WTC11 (cell line): ENCODE measurements around the gene SHISA6. TPM values are rescaled to one million over a fixed set of nuclear protein-coding genes. Genes with fewer than 3 reads are reported as not detected.

Experiments
- ATAC-seq: fragments of 200-7000 bp; cut with Tn5 transposase; 2 replicates; pipeline ENCODE4 v1.10.0; 2021; ENCODE audit warnings: mild to moderate bottlenecking, moderate library complexity
- CTCF ChIA-PET: fragments of 300-600 bp; sonication (Branson Sonifier 250); formaldehyde crosslinking; loops from one replicate; lab custom pipeline; 2021; ENCODE audit warnings: antibody characterized with exemption; lab: Charles Lee
- POLR2A ChIA-PET: fragments of 350-600 bp; sonication (Branson Sonifier 250); formaldehyde crosslinking; loops from one replicate; lab custom pipeline; 2021; ENCODE audit warnings: antibody characterized with exemption; lab: Charles Lee
- DNase-seq: peaks from one replicate; pipeline ENCODE4 v3.0.0; 2021; ENCODE audit warnings: low spot score
- H3K27ac Mint-ChIP-seq: 2 replicates; pipeline ENCODE4 v1.8.0; 2021; ENCODE audit warnings: mixed read lengths
- H3K27me3 Mint-ChIP-seq: 2 replicates; pipeline ENCODE4 v1.8.0; 2021; ENCODE audit warnings: low read depth, mild to moderate bottlenecking, moderate library complexity, mixed read lengths
- H3K36me3 Mint-ChIP-seq: 2 replicates; pipeline ENCODE4 v1.8.0; 2021; ENCODE audit warnings: mixed read lengths
- H3K4me1 Mint-ChIP-seq: 2 replicates; pipeline ENCODE4 v1.8.0; 2022; ENCODE audit warnings: mixed read lengths
- H3K4me3 Mint-ChIP-seq: 2 replicates; pipeline ENCODE4 v1.8.0; 2021; ENCODE audit warnings: mild to moderate bottlenecking, moderate library complexity, mixed read lengths
- H3K9me3 Mint-ChIP-seq: 2 replicates; pipeline ENCODE4 v1.8.0; 2021; ENCODE audit warnings: mixed read lengths
- AR ChIP-seq: fragments of 250-450 bp; sonication (Bioruptor Pico); IDR thresholded peaks from 2 replicates; pipeline ENCODE4 v1.9.0; 2021; ENCODE audit warnings: mild to moderate bottlenecking
- CDX4 ChIP-seq: fragments of 250-450 bp; sonication (Bioruptor Pico); IDR thresholded peaks from 2 replicates; pipeline ENCODE4 v1.9.0; 2021; ENCODE audit warnings: moderate library complexity, mild to moderate bottlenecking, inconsistent platforms, borderline replicate concordance
- EMX1 ChIP-seq: fragments of 250-450 bp; sonication (Bioruptor Pico); IDR thresholded peaks from 2 replicates; pipeline ENCODE4 v1.8.0; 2021; ENCODE audit warnings: mild to moderate bottlenecking
- FOXP4 ChIP-seq: sonication (generic); formaldehyde crosslinking; IDR thresholded peaks from 2 replicates; pipeline ENCODE4 v1.8.0; 2022; ENCODE audit warnings: mild to moderate bottlenecking, missing genetic modification reagents
- GRHL2 ChIP-seq: fragments of 250-450 bp; sonication (Bioruptor Pico); IDR thresholded peaks from 2 replicates; pipeline ENCODE4 v1.8.0; 2022; ENCODE audit warnings: mild to moderate bottlenecking, moderate library complexity; ENCODE audit not compliant: insufficient replicate concordance, severe bottlenecking
- IRF2 ChIP-seq: sonication (generic); formaldehyde crosslinking; IDR thresholded peaks from 2 replicates; pipeline ENCODE4 v1.8.0; 2022; ENCODE audit warnings: low read depth, missing genetic modification reagents, borderline replicate concordance
- NR1H2 ChIP-seq: sonication (generic); formaldehyde crosslinking; IDR thresholded peaks from 2 replicates; pipeline ENCODE4 v1.9.0; 2021; ENCODE audit warnings: mild to moderate bottlenecking, moderate library complexity, missing genetic modification reagents
- NR2C2 ChIP-seq: sonication (generic); formaldehyde crosslinking; IDR thresholded peaks from 2 replicates; pipeline ENCODE4 v1.8.0; 2022; ENCODE audit warnings: mild to moderate bottlenecking, missing genetic modification reagents
- NR3C1 ChIP-seq: sonication (generic); formaldehyde crosslinking; conservative IDR thresholded peaks from 2 replicates; pipeline ENCODE4 v1.8.1; 2023; ENCODE audit warnings: low read depth, mild to moderate bottlenecking, missing genetic modification reagents
- PRRX2 ChIP-seq: fragments of 250-450 bp; sonication (Bioruptor Pico); IDR thresholded peaks from 2 replicates; pipeline ENCODE4 v1.8.0; 2021; ENCODE audit warnings: mild to moderate bottlenecking
- STAT6 ChIP-seq: sonication (generic); formaldehyde crosslinking; conservative IDR thresholded peaks from 2 replicates; pipeline ENCODE4 v1.8.1; 2023; ENCODE audit warnings: mild to moderate bottlenecking, low read depth, missing genetic modification reagents, moderate library complexity
- ZBTB43 ChIP-seq: sonication (generic); formaldehyde crosslinking; IDR thresholded peaks from 2 replicates; pipeline ENCODE4 v1.8.1; 2023; ENCODE audit warnings: mild to moderate bottlenecking, missing genetic modification reagents
- ZNF121 ChIP-seq: sonication (generic); formaldehyde crosslinking; IDR thresholded peaks from 2 replicates; pipeline ENCODE4 v1.8.0; 2023; ENCODE audit warnings: missing genetic modification reagents
- ZNF263 ChIP-seq: sonication (generic); formaldehyde crosslinking; IDR thresholded peaks from 2 replicates; pipeline ENCODE4 v1.8.1; 2022; ENCODE audit warnings: low read depth, mild to moderate bottlenecking, moderate library complexity, missing genetic modification reagents
- ZNF281 ChIP-seq: sonication (generic); formaldehyde crosslinking; IDR thresholded peaks from 2 replicates; pipeline ENCODE4 v1.8.0; 2023; ENCODE audit warnings: mild to moderate bottlenecking, missing genetic modification reagents
- ZNF317 ChIP-seq: sonication (generic); formaldehyde crosslinking; IDR thresholded peaks from 2 replicates; pipeline ENCODE4 v1.8.1; 2023; ENCODE audit warnings: low read depth, mild to moderate bottlenecking, moderate library complexity, missing genetic modification reagents, borderline replicate concordance
- ZSCAN18 ChIP-seq: fragments of 250-450 bp; sonication (Bioruptor Pico); IDR thresholded peaks from 2 replicates; pipeline ENCODE4 v2.1.2; 2022; ENCODE audit warnings: mild to moderate bottlenecking, moderate library complexity
- total RNA-seq: library from RNA; stranded (reverse); gene quantifications from 3 replicates; pipeline ENCODE4 v1.2.3, GENCODE V29; 2021

The SHISA6 gene
- total RNA-seq, 1 experiment from 2014 or later = 1.1 TPM

GRCh38 chr17:11565591-11565990 is 324.6 kb downstream of the SHISA6 start:
- H3K27ac Mint-ChIP-seq = no peak overlapping the region
- DNase-seq (no peak), ATAC-seq (no peak)
- H3K4me3 Mint-ChIP-seq = no peak overlapping the region
- TF ChIP-seq ZNF121 (CRISPR knock-in tag) = no peak
- no peak for TF ChIP-seq NR2C2 (CRISPR knock-in tag)
- TF ChIP-seq ZBTB43 = no peak
- TF ChIP-seq IRF2 (CRISPR knock-in tag) = no peak
- no peak for TF ChIP-seq EMX1 (CRISPR knock-in tag)
- TF ChIP-seq ZSCAN18 (CRISPR knock-in tag) = no peak
- peaks cover 72% of the 10 kb centered on the region for H3K36me3 Mint-ChIP-seq
- H3K4me1 Mint-ChIP-seq = 0 out of 2 replicates have a peak, but pooled peaks cover 4% of the 10 kb centered on the region
- POLR2A ChIA-PET = no interaction called here
- peaks cover 12% of the 10 kb centered on the region for H3K27me3 Mint-ChIP-seq
- peaks cover 88% of the 10 kb centered on the region for H3K9me3 Mint-ChIP-seq
- CTCF ChIA-PET = no interaction called here

- H3K9me3 Mint-ChIP-seq = peaks cover 73% of the 10 kb centered on the region
- no peaks in the 10 kb centered on the region for H3K4me1 Mint-ChIP-seq
- DNase-seq = no peak
- POLR2A ChIA-PET = no interaction called here
- peaks cover 3% of the 10 kb centered on the region for H3K27me3 Mint-ChIP-seq
- CTCF ChIA-PET = no interaction called here
- H3K36me3 Mint-ChIP-seq = peaks cover 49% of the 10 kb centered on the region
- ATAC-seq = no peak
- H3K27ac Mint-ChIP-seq = no peak overlapping the region
- no peak overlapping the region for H3K4me3 Mint-ChIP-seq
- no peak for TF ChIP-seq NR1H2 (CRISPR knock-in tag)
- TF ChIP-seq NR3C1 (CRISPR knock-in tag) = no peak
- TF ChIP-seq FOXP4 (CRISPR knock-in tag) = no peak
- no peak for TF ChIP-seq AR (CRISPR knock-in tag)
- no peak for TF ChIP-seq PRRX2 (CRISPR knock-in tag)
- no peak for TF ChIP-seq GRHL2 (CRISPR knock-in tag)
- TF ChIP-seq CDX4 (CRISPR knock-in tag) = no peak
- no peak for TF ChIP-seq STAT6 (CRISPR knock-in tag)
- TF ChIP-seq ZNF317 (CRISPR knock-in tag) = no peak
- no peak for TF ChIP-seq ZNF263 (CRISPR knock-in tag)
- no peak for TF ChIP-seq ZNF281 (CRISPR knock-in tag)
These were observed 338.0 kb downstream of the SHISA6 start for GRCh38 chr17:11578998-11579397.
